ENCODE data around the gene EREG.

GRCh38 chr4:74391346-74391745 lies 26.4 kb downstream of the EREG start:
- TF ChIP-seq, protein P1, sequence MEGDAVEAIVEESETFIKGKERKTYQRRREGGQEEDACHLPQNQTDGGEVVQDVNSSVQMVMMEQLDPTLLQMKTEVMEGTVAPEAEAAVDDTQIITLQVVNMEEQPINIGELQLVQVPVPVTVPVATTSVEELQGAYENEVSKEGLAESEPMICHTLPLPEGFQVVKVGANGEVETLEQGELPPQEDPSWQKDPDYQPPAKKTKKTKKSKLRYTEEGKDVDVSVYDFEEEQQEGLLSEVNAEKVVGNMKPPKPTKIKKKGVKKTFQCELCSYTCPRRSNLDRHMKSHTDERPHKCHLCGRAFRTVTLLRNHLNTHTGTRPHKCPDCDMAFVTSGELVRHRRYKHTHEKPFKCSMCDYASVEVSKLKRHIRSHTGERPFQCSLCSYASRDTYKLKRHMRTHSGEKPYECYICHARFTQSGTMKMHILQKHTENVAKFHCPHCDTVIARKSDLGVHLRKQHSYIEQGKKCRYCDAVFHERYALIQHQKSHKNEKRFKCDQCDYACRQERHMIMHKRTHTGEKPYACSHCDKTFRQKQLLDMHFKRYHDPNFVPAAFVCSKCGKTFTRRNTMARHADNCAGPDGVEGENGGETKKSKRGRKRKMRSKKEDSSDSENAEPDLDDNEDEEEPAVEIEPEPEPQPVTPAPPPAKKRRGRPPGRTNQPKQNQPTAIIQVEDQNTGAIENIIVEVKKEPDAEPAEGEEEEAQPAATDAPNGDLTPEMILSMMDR (IDR thresholded peaks at IDR 0.05; ENCODE audit: low read depth, low read length) = no peak
- no peak for TF ChIP-seq MAX (IDR thresholded peaks at IDR 0.05; ENCODE audit: low read depth, low read length)
- TF ChIP-seq POLR2A (IDR thresholded peaks at IDR 0.05; ENCODE audit: extremely low read depth, insufficient read length) = no peak
- no peak for TF ChIP-seq MYC (IDR thresholded peaks at IDR 0.05; ENCODE audit: low read depth, low read length)

All from NB4 (cell line).